Stimulated activated CD4-positive, alpha-beta T cell treated with anti-CD3 and anti-CD28 coated beads, Interleukin-12 subunit alpha, Interleukin-12 subunit beta, amount 100 ng/mL, for 4 hours (primary cell): ENCODE data around the gene SCAANT1.

Source experiments
- DNase-seq: peaks from one replicate; pipeline ENCODE4 v3.0.0-alpha.2; 2020

Gene SCAANT1

DNA sequence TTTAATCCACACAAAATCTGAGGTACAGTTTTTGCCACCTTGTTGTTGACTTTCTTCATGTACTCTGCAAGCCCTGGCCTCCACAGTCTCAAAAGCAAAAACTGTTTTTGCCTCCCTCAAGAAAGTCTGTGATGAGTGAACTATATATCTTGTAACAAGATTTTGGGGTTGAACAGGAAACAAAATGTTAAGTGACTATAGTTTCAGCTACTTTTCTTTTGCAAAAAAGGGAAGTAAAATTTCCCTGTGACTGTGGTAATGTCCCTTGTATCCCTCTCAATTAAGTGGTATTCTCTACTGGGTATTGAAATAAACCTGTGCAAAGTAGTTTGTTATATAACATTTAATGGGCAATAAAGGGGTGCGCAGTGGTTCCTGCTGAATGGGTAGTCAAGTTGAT lies 21.3 kb upstream of the SCAANT1 start:
- DNase-seq = no peak

DNA sequence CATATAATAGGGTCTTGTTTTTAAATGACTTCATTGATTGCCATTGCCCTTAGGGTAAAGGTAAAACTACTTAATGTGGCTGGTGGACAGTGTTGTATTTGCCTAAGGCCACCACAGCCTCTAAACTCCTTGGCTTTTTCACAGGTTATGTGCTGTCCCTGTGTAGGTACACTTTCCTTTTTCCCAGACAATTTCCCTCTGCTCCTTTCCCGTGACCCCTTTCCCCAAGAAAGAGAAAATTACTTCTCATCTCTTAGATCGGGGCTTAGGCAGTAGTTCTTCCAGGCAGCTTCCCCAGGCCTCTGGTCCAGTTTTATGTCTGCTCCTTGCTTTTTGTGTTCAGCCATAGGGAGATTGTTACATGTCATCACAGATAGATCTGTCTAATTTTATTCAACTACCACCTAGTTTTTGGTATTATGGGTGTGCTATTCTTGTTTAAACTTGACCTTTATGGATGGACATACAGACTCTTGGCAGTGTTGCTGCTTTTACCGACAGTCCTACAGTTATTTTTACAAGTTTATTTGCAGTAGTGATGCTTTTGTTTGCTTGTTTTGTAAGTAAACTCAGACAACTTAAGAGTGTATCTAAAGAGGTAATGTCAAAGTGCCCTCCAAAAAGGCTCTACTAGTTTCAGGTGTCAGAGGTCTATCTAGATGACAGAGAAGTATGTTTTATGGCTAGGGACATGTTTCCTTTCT lies 20.5 kb upstream of the SCAANT1 start:
- DNase-seq = no peak

DNA sequence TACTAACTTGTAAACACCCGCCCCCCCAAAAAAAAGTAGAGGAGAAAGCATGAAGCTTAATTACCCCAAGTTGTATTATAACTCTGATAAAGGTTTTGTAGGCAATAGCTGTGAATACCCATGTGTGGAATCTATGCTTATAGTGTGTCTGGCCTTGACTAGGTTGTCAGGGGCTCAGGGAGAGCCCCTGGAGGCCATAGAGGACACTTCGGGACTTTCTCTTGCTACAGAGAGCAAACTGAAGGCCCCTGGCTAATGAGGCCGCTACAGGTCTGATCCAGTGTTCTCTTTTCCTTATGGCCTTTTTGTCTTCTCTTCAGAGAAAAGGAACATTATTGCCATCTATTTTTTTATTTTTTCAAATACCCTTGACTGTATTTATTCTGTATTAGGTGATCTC lies 19.1 kb upstream of the SCAANT1 start:
- no peak for DNase-seq

- DNase-seq = no peak
Observed at GRCh38 chr3:63927422-63928280, 15.5 kb upstream of the SCAANT1 start.

- no peak for DNase-seq
Observed at GRCh38 chr3:63926309-63926708, 14.1 kb upstream of the SCAANT1 start.

DNA sequence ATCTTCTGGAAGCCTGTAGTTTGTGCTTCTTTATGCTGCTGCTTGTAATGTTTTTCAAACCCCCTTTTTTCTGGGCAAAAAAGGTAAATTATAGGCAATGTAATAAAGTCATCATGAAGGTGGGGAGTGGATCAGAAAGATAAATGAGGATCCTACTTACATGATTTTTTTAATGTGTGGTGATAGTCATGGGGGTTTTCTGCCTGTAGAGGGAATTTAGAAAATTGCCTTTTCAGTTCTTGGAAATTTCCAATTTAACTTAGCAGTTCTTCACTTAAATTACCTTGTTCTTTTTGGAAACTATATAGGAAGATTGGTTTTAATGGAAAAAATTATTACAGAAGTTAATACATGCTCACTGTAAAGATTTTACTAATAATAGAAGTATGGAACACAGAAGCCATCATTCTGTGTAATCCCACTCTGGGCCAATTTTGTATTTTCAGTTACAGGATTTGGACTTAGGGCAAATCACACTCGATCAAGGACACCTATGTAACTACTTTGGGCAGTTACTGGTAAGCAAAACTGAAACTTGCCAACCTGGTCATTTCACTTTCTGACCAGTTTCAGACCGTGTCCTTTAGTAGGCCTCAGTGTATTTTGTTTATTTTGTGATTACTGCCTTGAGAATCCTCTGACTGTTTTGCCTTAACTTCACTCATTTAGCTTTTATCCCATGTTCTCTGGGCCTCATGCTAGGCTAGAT lies 10.5 kb upstream of the SCAANT1 start:
- DNase-seq = no peak

- DNase-seq = no peak
Observed at GRCh38 chr3:63921741-63922482, 9.7 kb upstream of the SCAANT1 start.

DNA sequence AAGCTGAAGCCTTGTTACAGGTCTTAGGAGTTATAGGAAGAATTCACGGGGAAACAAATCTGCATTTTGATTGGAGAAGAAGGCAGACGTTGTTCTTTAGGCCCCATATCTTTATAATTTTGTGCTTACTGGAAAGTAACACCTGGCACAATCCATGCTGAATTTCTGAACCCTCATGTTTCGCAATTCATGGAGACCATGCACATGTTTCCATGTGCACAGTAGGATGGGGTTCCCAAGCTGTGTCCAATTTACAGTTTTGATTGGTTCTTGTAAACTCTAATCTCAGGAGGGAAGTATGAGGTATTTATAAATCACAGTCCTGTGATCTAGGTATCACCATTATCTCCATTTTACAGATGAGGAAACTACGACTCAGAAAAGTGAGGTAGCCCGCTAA lies 7.8 kb upstream of the SCAANT1 start:
- no peak for DNase-seq

DNA sequence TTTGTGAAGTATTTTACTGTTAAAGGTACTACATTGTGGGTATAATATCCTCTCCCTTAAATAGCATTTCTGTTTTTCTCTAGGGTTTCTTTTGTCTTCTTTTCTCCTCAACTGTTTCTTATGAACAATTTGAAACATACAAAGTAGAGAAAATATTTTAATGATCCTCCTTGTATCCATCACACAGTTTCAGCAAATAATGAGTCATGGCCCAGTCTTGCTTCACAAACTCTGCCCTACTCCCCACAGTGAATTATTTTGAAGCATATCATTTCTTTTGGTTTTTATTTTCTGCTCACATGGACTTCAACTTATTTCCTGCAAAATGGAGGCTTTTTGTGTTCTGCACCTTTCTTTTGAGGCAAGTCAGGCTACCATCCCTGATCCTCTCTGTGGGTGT lies 6.1 kb upstream of the SCAANT1 start:
- no peak for DNase-seq

- DNase-seq = no peak
Observed at GRCh38 chr3:63914312-63914711, 2.1 kb upstream of the SCAANT1 start.

DNA sequence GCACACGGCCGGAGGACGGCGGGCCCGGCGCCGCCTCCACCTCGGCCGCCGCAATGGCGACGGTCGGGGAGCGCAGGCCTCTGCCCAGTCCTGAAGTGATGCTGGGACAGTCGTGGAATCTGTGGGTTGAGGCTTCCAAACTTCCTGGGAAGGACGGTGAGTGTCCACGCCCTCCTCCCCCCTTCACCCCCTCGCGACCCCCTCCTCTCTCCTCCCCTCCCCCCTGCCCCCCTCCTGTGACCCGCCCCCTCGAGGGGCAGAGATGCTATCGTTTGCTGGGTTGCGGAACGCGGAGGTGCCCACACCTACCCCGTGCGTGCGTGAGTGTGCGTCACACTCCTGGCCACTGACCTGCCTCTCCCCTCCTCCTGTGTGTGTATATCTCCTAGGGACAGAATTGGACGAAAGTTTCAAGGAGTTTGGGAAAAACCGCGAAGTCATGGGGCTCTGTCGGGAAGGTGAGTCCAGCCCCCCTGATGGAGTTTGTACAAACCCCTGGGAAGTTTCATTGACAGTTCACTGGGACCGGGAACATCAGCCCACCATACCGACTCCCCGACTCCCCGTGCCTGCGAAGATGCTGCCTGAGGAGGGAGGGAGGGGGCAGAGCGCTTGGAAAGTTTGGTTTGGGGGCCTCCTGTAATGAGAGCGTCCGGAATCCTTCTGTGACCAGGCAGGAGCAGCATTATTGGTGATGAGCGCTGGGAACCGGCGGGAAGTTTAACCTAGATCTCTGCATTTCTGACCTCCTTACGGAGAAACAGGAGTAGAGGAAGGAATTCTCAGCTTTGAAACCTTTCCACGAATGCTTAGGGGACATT lies 795 bp upstream of the SCAANT1 start:
- DNase-seq = peak; percentile 44

GRCh38 chr3:63911509-63911872 lies 692 bp downstream of the SCAANT1 start:
- no peak for DNase-seq

- no peak for DNase-seq
Observed at GRCh38 chr3:63910891-63911290, 1.3 kb downstream of the SCAANT1 start.

GRCh38 chr3:63910001-63910400 lies 2.2 kb downstream of the SCAANT1 start:
- DNase-seq = no peak

DNA sequence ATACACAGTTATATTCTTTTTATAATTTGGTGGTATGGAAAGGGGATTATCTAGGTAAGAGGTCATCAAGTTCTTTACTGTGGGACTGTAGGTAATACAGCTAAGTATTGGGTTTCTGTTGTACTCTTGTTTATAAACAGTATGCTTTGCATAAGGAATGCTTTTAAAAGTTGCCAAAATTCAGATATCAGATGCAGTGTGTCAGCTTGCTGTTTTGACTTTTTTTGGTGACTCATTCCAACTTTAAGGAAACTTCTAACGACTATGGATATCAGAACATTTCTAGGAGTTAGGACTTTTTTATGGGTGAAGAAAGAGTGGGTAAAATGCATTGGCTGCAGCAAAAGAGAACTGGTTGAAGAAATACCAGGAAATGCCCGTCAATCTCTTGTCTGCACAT lies 2.8 kb downstream of the SCAANT1 start:
- no peak for DNase-seq

DNA sequence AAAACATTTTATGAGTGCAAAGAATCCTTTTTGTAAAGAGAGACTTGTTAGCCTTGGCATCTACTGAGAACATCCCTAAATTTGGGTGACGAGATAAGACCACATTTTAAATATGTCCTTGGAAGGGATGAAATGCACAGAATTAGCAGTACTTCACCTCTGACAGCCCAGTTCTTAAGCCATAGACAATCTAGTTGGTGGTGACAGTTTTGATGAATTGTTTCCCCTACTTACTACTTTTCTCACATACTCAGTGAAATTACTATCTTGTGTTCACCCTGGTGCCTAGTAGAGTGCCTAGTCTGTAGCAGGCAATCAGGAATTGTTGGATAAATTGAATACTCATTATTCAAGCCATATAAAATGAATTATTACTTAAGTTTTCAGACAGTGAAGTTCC lies 3.4 kb downstream of the SCAANT1 start:
- DNase-seq = no peak

DNA sequence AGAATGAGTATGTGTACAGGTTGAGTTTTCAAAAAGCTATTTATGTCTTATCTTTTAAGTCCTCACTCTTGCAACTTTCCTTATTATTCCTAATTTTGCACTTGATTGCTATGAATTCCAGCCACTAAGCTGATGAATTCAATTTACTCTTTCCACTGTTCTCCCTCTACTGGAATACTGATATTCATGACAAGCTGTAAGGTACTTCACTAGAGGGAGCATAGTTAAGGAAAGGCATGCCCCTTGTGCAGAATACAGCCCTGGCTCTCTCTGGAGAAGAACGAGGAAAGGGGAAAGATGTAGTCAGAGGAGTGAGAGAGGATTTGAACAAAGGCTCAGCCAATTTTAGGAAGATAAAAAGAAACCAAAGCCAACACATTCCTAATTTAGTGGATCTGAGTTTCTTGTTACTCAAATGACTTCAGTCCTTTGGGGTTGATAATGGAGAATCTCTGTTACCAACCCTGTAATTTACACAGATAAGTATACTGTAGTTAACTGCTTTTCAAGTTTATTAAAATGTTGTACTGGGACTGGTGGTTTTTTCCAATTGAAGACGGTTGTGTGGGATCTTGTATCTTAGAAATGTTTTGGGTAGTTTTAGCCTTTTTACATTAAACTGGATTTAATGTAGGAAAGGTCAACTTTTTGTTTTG lies 4.0 kb downstream of the SCAANT1 start:
- no peak for DNase-seq

- DNase-seq = no peak
Observed at GRCh38 chr3:63905731-63906620, 6.2 kb downstream of the SCAANT1 start.

DNA sequence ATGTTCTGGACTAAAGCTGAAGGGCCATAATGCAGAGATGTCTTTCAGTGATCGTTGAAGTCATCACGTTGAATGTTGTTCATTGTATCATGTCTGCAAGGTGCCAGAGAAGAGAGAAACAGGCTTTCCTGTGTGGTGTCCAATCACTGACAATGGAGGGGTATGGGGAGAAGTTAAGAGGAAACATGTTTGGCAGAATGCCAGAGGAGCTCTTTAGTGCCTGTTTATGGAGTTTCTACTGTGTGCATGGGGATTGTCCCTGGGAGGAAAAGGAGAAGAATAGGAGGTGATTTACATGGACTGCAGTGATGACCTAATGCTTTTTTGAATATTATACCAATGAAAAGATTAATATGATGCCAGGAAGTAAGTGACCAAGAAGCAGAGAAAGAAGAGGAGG lies 11.7 kb downstream of the SCAANT1 start:
- DNase-seq = no peak

DNA sequence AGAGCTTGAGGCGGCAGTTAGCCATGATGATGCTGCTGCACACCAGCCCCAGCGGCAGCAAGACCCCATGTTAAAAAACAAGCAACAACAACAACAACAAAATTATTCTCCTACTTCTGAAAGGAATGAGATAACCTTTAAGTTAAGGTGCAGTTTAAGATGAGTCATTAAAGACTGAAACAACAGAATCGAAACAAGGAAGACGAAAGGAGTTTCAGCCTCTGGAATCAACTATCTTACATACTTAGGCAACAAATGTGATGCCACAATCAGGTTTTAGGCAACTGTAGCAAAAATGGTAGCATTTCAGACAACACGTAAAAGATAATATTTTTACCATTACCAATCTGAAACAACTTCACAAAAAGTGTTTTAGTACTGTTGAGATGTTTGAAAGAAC lies 12.2 kb downstream of the SCAANT1 start:
- no peak for DNase-seq
